Activated CD4-positive, alpha-beta T cell treated with anti-CD3 and anti-CD28 coated beads, Interleukin-2, amount 10 ng/mL, durations not matched to agents 24 days and 14 days (primary cell): ENCODE results near the gene INO80C. TPM values are rescaled to one million over a fixed set of nuclear protein-coding genes. Genes with fewer than 3 reads are reported as not detected.
"Not testable (repeated sequence)": the region's sequence is repeated elsewhere in the genome, so short reads cannot be mapped to it uniquely, and the experiment has no call there.

Source experiments
- DNase-seq: peaks from one replicate; pipeline ENCODE4 v3.0.0; 2022
- H3K27ac Mint-ChIP-seq: one replicate; pipeline ENCODE4 v1.8.0; 2022; ENCODE audit warnings: mild to moderate bottlenecking, mixed read lengths
- H3K27me3 Mint-ChIP-seq: one replicate; pipeline ENCODE4 v1.8.0; 2022; ENCODE audit warnings: mixed read lengths
- H3K36me3 Mint-ChIP-seq: one replicate; pipeline ENCODE4 v1.8.0; 2022; ENCODE audit warnings: low read depth, mild to moderate bottlenecking, mixed read lengths
- H3K4me1 Mint-ChIP-seq: one replicate; pipeline ENCODE4 v1.8.0; 2021; ENCODE audit warnings: mixed read lengths
- H3K4me3 Mint-ChIP-seq: one replicate; pipeline ENCODE4 v1.8.0; 2022; ENCODE audit warnings: mild to moderate bottlenecking, moderate library complexity, mixed read lengths
- H3K9me3 Mint-ChIP-seq: one replicate; pipeline ENCODE4 v1.8.0; 2021; ENCODE audit warnings: mixed read lengths
- intact Hi-C: fragments of 100-400 bp; cut with micrococcal nuclease; formaldehyde crosslinking; loops from one replicate; pipeline ENCODE4 v1.15.1; 2023
- total RNA-seq: library from RNA; stranded (reverse); gene quantifications from 2 replicates; pipeline ENCODE4 v1.2.3, GENCODE V29; 2022

The INO80C gene
- total RNA-seq, 1 donor from 2014 or later, result 34.7 TPM

DNA sequence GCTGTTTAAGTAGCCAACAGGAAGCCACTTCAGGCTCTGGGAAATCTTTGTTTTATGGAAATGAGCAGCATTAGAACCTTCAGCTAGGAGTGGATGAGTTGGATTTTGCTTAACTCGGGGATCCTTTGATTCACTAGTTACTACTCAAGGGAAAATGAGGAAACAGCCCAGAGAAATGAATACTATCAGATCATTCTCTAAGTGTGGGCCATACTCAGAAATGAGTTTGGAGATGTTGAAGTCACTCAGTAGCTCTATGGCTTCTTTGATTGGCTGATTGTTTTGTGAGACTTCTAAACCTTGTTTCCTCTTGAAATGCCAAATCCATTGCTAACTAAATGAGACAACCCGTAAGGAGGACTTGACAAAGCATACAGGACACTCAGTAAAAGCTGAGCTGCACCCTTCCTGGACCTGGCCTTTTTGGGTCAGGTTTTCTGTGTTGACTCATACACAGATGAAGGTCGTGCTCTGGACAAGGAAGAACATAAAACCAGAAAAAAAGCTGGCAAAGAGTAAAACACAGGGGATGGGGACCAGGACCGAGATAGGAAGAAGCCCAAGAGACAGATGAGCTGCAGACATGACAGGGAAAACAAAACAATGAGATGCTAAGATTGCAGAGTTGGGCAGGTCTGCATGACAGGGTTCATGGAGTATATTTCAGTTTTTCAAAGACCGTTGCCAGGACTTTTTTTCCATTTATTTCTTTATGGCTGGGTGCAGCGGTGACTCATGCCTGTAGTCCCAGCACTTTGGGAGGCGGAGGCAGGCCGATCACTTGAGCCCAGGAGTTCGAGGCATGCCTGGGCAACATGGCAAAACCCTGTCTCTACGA is 41.6 kb downstream of the INO80C start:
- no peaks in the 10 kb centered on the region for H3K9me3 Mint-ChIP-seq
- peaks cover 10% of the 10 kb centered on the region for H3K4me1 Mint-ChIP-seq
- H3K27me3 Mint-ChIP-seq, result no peaks in the 10 kb centered on the region
- intact Hi-C loops, result no loop called here
- no peak overlapping the region for H3K4me3 Mint-ChIP-seq
- DNase-seq, result no peak
- no peaks in the 10 kb centered on the region for H3K36me3 Mint-ChIP-seq
- no peak overlapping the region for H3K27ac Mint-ChIP-seq

GRCh38 chr18:35454803-35455202 is 43.0 kb downstream of the INO80C start:
- no peaks in the 10 kb centered on the region for H3K27me3 Mint-ChIP-seq
- no peaks in the 10 kb centered on the region for H3K9me3 Mint-ChIP-seq
- no peaks in the 10 kb centered on the region for H3K36me3 Mint-ChIP-seq
- H3K4me1 Mint-ChIP-seq, result peaks cover 10% of the 10 kb centered on the region
- DNase-seq, result no peak
- no peak overlapping the region for H3K4me3 Mint-ChIP-seq
- intact Hi-C loops, result no loop called here
- no peak overlapping the region for H3K27ac Mint-ChIP-seq

DNA sequence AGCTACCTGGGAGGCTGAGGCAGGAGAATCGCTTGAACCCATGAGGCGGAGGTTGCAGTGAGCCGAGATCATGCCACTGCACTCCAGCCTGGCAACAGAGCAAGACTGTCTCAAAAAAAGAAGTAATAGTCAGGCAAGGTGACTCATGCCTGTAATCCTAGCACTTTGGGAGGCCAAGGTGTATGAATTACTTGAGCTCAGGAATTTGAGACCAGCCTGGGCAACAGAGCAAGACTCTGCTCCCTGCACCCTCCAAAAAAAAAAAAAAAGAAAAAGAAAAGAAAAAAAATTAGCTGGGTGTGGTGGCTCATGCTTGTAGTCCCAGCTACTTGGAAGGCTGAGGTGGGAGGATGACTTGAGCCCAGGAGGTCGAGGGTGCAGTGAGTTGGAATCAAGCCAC is 44.7 kb downstream of the INO80C start:
- H3K27ac Mint-ChIP-seq, H3K36me3 Mint-ChIP-seq, H3K4me1 Mint-ChIP-seq, H3K27me3 Mint-ChIP-seq, H3K9me3 Mint-ChIP-seq, intact Hi-C loops, H3K4me3 Mint-ChIP-seq, DNase-seq: not testable (repeated sequence)

- H3K27ac Mint-ChIP-seq, result no peak overlapping the region
- no peak overlapping the region for H3K4me3 Mint-ChIP-seq
- H3K27me3 Mint-ChIP-seq, result peaks cover 5% of the 10 kb centered on the region
- no peaks in the 10 kb centered on the region for H3K36me3 Mint-ChIP-seq
- no peaks in the 10 kb centered on the region for H3K9me3 Mint-ChIP-seq
- no peaks in the 10 kb centered on the region for H3K4me1 Mint-ChIP-seq
- DNase-seq, result no peak
- intact Hi-C loops, result no loop called here
Observed at GRCh38 chr18:35451916-35452315, 45.8 kb downstream of the INO80C start.

DNA sequence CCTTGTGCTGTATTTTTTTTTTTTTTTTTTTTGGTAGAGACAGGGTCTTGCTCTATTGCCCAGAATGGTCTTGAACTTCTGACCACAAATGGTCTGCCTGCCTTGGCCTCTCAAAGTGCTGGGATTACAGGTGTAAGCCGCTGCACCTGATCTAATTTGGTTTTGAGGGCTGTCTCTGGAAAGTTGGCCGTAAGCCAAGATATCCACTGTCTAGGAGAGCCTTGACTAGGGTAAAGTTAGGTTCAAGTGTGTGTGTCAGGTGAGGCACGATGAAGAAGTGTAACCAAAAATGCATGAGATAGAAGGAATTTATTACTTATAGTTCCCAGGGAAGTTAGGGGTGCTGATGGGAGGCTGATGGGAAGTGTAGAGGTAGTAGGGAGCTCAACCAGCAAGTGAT is 46.7 kb downstream of the INO80C start:
- H3K4me3 Mint-ChIP-seq, result no peak overlapping the region
- intact Hi-C loops, result no loop called here
- no peaks in the 10 kb centered on the region for H3K4me1 Mint-ChIP-seq
- no peaks in the 10 kb centered on the region for H3K36me3 Mint-ChIP-seq
- H3K9me3 Mint-ChIP-seq, result no peaks in the 10 kb centered on the region
- peaks cover 5% of the 10 kb centered on the region for H3K27me3 Mint-ChIP-seq
- DNase-seq, result no peak
- H3K27ac Mint-ChIP-seq, result no peak overlapping the region

DNA sequence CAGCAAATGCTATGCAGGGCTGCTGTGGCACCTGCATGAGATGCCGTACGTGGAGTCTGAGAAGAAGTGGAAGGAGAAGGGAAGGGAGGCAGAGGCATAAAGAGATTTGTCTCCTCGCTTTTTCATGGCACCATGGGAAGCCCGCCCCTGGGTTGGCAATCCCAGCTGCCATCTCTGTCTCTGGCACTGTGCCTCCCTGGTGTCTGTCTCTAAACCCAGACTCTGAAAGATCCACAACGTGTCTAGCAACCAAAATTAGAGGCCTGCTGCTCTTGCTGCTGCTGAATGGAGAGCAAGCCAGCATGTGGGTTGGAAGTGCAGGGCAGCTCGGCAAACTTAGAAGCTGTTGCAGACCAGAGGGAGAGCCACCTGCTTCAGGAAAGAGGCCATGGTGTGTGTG is 53.1 kb downstream of the INO80C start:
- no peak for DNase-seq
- peaks cover 4% of the 10 kb centered on the region for H3K27me3 Mint-ChIP-seq
- no peak overlapping the region for H3K4me3 Mint-ChIP-seq
- H3K27ac Mint-ChIP-seq, result no peak overlapping the region
- H3K4me1 Mint-ChIP-seq, result peaks cover 4% of the 10 kb centered on the region
- intact Hi-C loops, result no loop called here
- no peaks in the 10 kb centered on the region for H3K36me3 Mint-ChIP-seq
- no peaks in the 10 kb centered on the region for H3K9me3 Mint-ChIP-seq

DNA sequence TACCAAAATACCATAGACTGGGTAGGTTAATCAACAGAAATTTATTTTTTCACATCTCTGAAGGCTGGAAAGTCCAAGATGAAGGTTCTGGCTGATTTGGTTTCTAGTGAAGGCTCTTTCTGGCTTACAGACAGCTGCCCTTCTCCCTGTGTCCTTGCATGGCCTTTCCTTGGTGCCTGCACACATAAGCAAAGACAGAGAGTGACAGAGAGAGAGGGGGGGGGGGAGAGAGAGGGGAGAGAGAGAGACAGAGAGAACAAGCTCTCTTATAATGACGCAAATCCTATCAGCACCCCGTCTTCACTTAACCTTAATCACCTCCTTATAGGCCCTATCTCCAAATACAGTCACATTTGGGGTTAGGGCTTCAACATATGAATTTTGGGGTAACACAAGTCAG is 53.9 kb downstream of the INO80C start:
- H3K4me3 Mint-ChIP-seq, result no peak overlapping the region
- peaks cover 2% of the 10 kb centered on the region for H3K27me3 Mint-ChIP-seq
- DNase-seq, result no peak
- H3K9me3 Mint-ChIP-seq, result no peaks in the 10 kb centered on the region
- H3K4me1 Mint-ChIP-seq, result peaks cover 4% of the 10 kb centered on the region
- intact Hi-C loops, result no loop called here
- no peak overlapping the region for H3K27ac Mint-ChIP-seq
- H3K36me3 Mint-ChIP-seq, result no peaks in the 10 kb centered on the region

GRCh38 chr18:35443434-35443833 is 54.3 kb downstream of the INO80C start:
- intact Hi-C loops, result no loop called here
- Mint-ChIP-seq H3K27me3 (peaks cover 4% of the 10 kb centered on the region), H3K27ac (no peak overlapping the region), H3K9me3 (no peaks in the 10 kb centered on the region), H3K4me1 (peaks cover 4% of the 10 kb centered on the region), H3K4me3 (no peak overlapping the region), H3K36me3 (no peaks in the 10 kb centered on the region)
- DNase-seq, result no peak

- H3K4me1 Mint-ChIP-seq, result peaks cover 4% of the 10 kb centered on the region
- no peak overlapping the region for H3K4me3 Mint-ChIP-seq
- no peaks in the 10 kb centered on the region for H3K36me3 Mint-ChIP-seq
- H3K27me3 Mint-ChIP-seq, result peaks cover 6% of the 10 kb centered on the region
- DNase-seq, result no peak
- intact Hi-C loops, result no loop called here
- H3K27ac Mint-ChIP-seq, result no peak overlapping the region
- no peaks in the 10 kb centered on the region for H3K9me3 Mint-ChIP-seq
Observed at GRCh38 chr18:35442701-35443100, 55.1 kb downstream of the INO80C start.

DNA sequence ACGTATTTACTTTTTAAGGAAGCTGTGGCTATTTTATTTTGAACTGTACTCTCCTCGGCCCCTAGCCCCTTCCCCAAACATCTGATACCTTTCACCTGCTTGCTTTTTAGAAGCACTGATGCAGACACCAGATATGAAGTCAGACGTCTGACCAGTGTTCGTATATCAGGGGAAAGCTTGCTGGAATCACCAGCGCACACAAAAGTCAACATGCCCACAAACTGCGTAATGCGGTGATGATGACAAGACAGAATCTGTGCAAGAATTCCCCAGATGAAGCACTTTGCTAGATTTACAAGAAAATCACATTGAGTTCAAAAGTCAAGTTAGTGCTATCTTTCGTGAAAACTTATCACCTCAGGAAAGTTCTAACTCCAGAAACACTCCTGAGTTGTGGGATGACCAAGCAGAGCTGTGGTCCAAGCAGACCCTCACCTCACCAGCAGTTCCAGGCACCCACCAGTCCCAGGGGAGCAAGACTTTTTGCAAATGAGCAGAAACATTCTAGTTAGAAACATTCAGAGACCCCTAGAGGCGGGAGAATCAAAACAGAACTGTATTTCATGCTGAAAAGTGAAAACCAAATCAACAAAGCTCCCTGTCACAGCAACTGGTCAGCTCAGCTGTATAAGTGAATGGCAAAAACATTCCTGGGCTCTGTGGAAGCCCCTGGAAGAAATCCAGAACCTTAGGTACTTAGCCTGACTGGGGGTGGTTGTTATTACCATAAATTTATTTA is 55.7 kb downstream of the INO80C start:
- H3K27me3 Mint-ChIP-seq, result peaks cover 3% of the 10 kb centered on the region
- no peak for DNase-seq
- H3K9me3 Mint-ChIP-seq, result no peaks in the 10 kb centered on the region
- no peak overlapping the region for H3K4me3 Mint-ChIP-seq
- H3K4me1 Mint-ChIP-seq, result peaks cover 4% of the 10 kb centered on the region
- intact Hi-C loops, result no loop called here
- no peak overlapping the region for H3K27ac Mint-ChIP-seq
- no peaks in the 10 kb centered on the region for H3K36me3 Mint-ChIP-seq

DNA sequence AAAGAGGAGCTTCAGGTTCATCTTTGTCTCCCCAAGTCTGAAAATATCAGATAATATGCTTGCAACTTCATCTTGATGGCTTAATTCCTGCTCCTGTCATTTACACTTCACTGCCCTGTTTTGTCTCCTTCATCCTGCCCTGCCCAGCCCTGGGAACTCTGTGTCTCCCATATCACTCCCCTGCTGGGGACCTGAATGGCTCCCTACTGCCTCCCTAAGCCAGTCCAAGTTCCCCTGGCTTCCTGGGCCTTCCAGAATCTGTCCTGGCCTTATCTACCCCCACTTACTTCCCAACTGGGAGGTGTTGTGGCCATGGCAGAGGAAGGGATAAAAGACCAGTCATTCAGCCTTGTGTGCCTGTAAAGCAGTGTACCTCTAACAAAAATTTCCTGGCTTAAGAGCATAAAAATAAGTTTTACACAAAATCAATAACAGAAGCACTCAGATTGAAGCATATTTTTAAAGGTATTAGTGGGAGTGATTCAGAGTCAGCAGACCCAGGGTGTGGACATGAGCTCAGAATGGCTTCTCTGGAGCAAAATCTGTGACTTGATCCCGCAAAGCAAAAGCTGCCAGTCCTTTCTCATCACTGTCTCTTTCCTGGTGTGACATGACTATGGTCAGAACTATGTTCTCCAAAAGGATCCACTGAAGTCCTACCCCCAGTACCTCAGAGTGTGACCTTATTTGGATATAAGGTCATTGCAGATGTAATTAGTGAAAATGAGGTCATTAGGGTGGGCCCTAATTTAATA is 59.1 kb downstream of the INO80C start:
- intact Hi-C loops, result no loop called here
- Mint-ChIP-seq H3K4me3 (no peak overlapping the region), H3K27ac (no peak overlapping the region), H3K9me3 (peaks cover 4% of the 10 kb centered on the region), H3K27me3 (peaks cover 12% of the 10 kb centered on the region), H3K4me1 (peaks cover 4% of the 10 kb centered on the region), H3K36me3 (no peaks in the 10 kb centered on the region)
- no peak for DNase-seq

GRCh38 chr18:35437836-35438235 is 59.9 kb downstream of the INO80C start:
- H3K4me3 Mint-ChIP-seq, result no peak overlapping the region
- H3K36me3 Mint-ChIP-seq, result no peaks in the 10 kb centered on the region
- no peak overlapping the region for H3K27ac Mint-ChIP-seq
- no peaks in the 10 kb centered on the region for H3K4me1 Mint-ChIP-seq
- intact Hi-C loops, result no loop called here
- no peak for DNase-seq
- peaks cover 12% of the 10 kb centered on the region for H3K27me3 Mint-ChIP-seq
- peaks cover 4% of the 10 kb centered on the region for H3K9me3 Mint-ChIP-seq

- H3K4me1 Mint-ChIP-seq, result no peaks in the 10 kb centered on the region
Observed at GRCh38 chr18:35436076-35436649, 61.6 kb downstream of the INO80C start.

GRCh38 chr18:35435401-35435800 is 62.4 kb downstream of the INO80C start:
- Mint-ChIP-seq H3K27me3 (peaks cover 12% of the 10 kb centered on the region), H3K36me3 (no peaks in the 10 kb centered on the region), H3K9me3 (peaks cover 4% of the 10 kb centered on the region), H3K4me1 (no peaks in the 10 kb centered on the region), H3K4me3 (no peak overlapping the region), H3K27ac (no peak overlapping the region)
- no peak for DNase-seq
- intact Hi-C loops, result no loop called here

More at GRCh38 chr18:35436076-35436649, 61.6 kb downstream of the INO80C start:
- intact Hi-C loops, result no loop called here
- Mint-ChIP-seq H3K4me3 (no peak overlapping the region), H3K36me3 (no peaks in the 10 kb centered on the region), H3K27me3 (peaks cover 12% of the 10 kb centered on the region), H3K27ac (no peak overlapping the region), H3K9me3 (peaks cover 4% of the 10 kb centered on the region)
- DNase-seq, result no peak
